HG02623 (cell line): ENCODE data around the gene PLCH2.

ENCODE experiments used
- ATAC-seq: cut with Tn5 transposase; IDR thresholded peaks from one replicate; pipeline ENCODE4 v1.9.1; 2021; ENCODE audit warnings: moderate library complexity; ENCODE audit not compliant: unreplicated experiment

Gene PLCH2, protein sequence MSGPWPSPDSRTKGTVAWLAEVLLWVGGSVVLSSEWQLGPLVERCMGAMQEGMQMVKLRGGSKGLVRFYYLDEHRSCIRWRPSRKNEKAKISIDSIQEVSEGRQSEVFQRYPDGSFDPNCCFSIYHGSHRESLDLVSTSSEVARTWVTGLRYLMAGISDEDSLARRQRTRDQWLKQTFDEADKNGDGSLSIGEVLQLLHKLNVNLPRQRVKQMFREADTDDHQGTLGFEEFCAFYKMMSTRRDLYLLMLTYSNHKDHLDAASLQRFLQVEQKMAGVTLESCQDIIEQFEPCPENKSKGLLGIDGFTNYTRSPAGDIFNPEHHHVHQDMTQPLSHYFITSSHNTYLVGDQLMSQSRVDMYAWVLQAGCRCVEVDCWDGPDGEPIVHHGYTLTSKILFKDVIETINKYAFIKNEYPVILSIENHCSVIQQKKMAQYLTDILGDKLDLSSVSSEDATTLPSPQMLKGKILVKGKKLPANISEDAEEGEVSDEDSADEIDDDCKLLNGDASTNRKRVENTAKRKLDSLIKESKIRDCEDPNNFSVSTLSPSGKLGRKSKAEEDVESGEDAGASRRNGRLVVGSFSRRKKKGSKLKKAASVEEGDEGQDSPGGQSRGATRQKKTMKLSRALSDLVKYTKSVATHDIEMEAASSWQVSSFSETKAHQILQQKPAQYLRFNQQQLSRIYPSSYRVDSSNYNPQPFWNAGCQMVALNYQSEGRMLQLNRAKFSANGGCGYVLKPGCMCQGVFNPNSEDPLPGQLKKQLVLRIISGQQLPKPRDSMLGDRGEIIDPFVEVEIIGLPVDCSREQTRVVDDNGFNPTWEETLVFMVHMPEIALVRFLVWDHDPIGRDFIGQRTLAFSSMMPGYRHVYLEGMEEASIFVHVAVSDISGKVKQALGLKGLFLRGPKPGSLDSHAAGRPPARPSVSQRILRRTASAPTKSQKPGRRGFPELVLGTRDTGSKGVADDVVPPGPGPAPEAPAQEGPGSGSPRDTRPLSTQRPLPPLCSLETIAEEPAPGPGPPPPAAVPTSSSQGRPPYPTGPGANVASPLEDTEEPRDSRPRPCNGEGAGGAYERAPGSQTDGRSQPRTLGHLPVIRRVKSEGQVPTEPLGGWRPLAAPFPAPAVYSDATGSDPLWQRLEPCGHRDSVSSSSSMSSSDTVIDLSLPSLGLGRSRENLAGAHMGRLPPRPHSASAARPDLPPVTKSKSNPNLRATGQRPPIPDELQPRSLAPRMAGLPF (N-terminal part only)

DNA sequence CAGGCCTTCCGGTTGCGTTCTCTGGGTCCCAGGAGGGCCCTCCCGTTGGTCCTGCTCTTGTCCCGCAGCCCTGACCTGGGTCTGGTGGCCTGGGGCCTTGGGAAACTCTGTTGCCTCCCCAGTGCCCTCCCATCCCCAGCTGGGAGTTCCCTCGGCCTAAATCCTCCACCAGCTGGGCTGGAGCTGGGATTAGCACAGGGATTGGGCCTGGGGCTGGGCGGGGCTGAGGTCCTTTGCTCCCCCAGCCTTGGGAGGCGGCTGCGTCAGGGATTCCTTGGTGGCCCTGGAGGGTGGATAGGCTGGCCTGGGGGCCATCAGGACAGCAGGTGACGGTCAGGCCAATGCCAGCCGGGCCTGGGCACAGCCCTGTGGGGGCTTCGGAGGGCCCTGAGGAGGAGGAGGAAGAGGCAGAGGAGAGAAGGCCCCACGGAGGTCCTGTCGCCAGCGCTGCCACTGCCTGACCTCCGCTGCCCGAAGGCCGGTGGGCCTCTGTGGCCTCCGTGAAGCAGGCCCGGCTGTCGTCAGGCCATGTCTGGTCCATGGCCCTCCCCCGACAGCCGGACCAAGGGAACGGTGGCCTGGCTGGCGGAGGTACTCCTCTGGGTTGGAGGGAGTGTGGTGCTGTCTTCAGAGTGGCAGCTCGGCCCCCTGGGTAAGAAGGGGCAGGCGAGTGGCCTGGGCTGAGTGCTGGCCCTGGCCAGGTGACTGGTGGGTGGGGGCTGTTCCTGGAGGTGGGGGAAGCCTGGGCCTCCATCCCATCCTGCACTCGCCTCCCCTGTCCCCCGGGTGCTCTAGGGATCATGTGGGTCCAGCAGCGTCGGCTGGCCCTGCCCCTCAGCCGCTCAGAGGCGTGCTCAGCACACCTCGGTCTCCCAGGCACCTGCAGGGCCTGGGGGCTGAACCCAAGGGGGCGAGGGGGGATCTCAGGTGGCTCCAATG, at the start of gene PLCH2:
Gene PLCH2, plus strand, starts transcription at position 229 of the 939 bp plus-strand sequence. Its CDS starts 300 bp downstream, at position 529.
- ATAC-seq: no peak

DNA sequence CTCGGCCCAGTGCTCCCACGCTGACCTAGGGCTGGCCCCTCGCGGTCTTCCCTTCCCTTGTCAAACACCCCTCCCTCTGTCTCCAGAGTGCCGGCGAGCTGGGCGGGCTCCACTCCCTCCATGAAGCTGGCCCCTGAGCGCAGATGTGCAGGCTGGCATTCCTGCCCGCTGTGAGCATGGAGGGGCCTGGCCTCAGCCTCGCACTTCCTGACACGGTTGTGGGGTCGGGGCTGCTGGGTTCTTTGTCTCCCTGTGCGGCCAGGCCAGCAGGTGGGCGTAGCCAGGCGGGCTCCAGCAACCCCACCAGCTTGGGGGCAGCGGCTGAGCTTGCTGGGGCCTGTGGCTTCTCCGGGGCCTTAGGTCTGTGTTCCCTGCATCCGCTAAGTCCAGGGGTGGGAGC, 49.5 kb upstream of the PLCH2 start:
- no peak for ATAC-seq

DNA sequence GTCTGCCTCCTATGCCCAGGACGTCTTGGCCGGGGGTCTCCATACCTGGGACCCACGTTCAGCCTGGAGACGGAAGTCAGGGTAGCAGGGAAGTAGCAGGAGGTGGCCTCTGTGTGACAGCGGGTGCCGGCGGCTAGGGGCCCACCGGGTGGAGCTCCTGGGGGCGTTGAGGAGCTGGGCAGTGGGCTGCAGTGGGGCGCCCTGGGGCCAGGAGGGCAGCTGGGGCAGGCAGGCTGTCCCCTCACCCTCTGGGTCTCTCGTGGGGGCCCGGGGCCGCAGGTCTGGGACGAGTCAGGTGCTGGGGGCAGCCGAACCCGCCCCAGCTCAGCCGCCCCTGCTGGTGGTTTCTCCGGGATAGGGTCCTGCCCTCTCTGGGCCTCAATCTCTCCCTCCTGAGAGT, 49.0 kb upstream of the PLCH2 start:
- no peak for ATAC-seq

DNA sequence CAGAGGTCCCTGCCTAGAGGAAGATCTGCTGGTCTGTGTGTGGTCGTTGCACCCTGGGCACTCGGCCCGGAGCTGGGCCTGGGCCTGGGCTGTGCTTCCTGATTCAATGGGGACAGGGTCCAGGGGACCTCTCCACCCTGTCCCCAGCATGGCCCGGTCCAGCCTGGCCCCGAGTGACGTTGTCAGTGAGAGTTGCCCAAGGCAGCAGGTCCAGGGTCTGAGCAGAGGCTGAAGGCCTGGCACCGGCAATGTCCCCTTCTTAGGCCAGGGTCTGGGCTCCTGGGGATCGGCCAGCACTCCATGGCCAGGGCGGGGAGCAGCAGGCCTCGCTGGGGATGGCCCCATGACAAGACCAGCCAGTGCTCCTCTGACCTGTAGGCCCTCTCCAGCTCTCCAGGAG, 48.1 kb upstream of the PLCH2 start:
- no peak for ATAC-seq

DNA sequence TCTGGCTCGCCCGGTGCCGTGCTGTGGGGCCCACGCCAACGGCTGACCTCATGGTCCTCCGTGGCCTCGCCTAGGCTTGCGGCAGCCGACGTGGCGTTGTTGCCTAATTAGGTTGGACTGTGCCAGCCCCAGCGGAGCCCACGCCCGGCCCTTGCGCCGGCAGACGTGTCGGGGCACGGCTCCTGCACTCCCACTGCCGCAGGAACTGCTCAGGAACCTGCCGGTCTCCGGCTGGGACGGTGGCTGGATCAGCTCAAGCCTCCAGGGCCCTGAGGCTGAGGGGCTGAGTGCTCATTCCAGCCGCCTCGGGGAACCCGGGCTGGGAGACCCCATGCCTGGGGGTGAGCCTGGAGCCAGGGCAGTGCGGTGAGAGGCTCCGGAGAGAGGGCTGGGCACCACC, 47.6 kb upstream of the PLCH2 start:
- ATAC-seq: no peak

DNA sequence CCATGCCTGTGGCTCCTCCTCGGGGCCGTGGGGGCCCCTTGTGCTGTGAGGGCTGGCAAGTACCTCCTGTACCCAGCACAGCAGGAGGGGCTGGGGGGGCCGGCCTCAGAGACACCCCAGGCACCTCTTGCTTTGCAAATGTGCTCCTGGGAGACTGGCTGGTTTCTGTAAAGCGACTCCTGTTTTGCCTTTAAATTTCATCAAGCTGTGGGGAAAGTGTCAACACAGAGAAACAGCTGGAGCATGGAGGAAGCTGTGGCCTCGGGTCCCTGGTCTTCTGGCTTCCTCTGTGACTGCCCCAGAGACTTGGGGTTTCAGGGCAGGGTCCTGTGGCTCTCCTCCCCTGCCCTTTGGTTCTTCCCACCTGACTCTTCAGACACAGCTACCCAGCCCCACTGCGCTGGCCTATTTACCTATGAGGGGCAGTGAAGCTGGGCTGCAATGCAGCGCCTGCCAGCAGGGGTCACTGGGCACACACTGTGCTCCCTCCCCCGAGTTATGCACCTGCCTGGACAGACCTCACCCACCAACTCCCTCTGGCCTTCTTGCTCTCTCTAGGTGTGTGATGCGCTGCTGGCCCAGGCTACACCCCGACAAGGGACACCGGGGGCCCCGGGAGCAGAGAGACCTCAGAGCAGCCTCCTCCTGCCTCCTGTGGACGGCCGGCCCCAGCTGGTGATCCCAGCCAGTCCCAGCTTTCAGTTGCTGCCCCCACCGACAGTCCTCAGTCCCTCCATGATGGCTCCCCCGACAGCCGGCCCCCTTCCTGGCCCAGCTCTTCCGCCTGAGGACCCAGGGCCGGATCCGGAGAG, 46.1 kb upstream of the PLCH2 start:
- ATAC-seq: no peak

DNA sequence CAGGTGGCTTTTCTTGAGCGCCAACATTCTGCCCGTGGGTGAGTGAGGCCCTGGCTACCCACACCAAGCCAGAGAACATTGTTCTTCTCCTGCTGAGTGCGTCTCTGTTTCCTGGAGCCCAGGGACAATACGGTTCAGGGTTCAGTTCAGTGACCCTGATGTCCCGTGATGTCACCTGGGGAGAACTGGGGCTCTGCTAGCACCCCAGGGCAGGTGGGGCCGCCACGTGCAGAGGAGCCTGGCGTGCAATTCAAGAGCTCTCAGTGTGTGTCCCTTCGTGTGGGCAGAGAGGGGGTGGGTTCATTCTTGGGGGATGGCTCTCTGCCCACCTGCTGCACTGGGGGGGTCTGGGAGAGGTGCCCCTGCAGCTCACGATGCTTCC, 45.5 kb upstream of the PLCH2 start:
- ATAC-seq: no peak

DNA sequence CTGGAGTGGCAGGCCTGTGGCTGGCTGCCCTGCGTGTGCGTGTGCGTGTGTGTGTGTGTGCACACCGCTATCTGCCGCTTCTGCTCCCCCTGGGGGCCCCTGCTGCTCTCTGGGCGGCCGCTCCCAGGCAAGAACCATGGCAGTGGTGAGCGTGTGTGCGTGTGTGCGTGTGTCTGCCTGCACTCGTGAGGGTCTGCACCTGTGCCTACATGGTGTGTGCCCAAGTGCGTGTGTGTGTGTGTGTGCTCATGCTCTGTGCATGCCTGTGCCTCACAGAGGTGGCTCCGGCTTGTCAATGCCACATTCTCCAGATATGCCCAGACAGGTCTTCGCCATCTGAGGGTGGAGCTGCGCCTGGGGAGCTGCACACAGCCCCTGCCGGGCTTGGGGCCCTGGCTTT, 45.0 kb upstream of the PLCH2 start:
- ATAC-seq: no peak

DNA sequence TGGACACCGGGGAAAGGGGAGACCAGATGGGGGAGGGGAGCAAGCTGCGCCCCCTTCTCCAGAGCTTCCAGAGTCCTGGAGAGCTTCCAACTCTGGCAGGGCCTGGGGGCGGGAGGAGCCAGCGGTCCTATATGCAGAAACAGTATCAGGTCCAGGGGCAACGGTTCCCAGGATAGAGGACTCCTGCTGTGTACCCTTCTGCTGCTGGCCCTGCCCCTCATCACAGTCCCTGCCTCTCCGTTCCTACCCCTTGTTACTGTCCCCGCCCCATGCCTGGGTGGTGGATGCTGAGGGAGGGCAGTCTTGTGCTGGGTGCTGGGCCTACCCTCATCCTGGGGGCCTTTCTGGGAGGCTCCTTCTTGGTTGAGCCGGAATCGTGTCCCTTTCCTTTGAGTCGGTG, 44.6 kb upstream of the PLCH2 start:
- no peak for ATAC-seq

DNA sequence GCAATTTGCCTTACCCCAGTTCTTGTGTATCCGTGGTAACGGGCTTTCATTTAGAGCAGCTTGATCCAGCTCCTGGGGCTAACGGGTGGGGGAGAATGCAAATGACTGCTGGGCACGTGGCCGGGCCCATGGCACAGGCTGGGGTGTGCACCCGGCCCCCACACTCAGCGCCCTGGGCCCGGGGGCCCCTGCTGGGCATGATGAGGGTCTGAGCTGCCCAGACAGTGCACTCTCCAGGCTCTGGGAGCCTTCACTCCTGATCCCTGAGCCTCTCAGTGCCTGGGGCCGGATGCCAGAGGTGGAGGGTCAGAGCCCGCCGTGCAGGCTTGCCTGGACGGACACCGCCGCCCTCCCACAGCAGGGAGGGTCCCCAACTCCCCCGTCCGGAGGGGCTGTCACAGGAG, 43.6 kb upstream of the PLCH2 start:
- no peak for ATAC-seq

DNA sequence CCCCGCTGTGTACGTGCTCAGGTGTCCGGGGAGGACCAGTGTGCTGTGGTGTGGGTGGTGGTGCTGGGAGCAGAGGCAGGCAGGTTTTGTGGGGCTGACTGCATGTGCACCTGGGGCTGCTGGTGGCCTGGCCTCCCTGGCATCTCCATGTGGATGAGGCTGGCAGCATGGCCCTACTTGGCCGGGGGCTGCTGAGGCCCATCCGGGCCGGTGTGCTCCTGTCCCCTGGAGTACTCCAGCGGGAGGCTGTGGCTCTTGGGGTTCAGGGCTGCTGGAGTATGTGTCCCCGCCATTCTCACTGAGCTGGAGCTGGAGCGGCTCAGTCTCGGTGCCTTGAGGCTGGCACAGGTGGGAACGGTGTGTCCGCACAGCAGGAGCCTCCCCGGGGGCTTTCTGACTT, 42.9 kb upstream of the PLCH2 start:
- ATAC-seq: no peak

DNA sequence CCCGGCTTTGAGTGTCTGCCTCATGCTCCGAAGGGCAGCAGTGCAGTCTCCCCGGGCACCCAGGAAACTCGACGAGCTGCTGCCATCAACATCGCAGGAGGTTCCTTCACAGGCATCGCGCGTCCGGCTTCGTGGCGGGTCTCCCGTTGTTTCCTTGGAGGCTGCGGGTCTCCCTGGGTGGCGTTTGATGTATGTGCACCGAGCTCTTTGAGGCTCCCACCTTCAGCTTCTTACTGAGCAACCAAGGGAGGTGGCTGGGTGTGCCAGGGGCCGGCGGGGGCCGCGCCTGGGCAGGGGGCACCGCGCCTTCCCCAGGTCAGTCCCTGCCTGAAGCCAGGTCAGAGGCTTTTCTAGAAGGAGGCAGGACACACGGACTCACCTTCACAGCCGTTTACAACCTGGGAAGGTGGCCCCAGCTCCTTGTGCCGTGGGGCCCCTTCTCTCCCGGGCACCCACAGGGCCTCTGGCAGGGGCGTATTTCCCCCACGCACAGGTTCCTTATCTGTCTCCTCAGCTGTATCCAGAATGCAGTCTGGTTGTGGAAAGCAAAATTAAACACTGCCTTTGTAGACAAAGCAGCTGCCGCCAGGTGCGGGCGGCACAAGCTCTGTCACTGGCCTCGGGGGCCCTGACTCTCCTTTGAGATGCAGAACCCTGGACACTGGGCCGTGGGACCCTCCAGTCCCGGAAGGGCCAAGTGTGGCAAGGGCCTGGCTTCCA, 42.0 kb upstream of the PLCH2 start:
- no peak for ATAC-seq

DNA sequence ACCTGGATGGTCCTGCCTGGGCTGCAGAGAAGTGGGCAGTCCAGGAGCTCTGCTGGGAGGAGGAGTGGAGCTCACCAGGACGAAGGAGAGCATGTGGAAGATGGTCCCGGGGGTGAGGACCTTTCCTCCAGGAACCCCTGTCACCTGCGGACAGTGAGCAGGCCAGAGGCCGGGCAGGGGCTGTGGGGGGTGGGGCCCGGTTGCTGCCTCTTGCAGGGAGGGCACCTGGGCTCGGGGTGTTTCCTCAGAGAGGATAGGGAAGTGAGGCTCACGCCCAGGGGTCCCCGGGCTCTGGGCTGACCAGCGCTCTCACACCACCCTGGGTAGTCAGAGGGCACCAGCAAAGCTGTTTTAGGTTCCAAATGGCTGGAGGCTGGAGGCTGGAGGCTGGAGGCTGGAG, 41.0 kb upstream of the PLCH2 start:
- ATAC-seq: no peak

DNA sequence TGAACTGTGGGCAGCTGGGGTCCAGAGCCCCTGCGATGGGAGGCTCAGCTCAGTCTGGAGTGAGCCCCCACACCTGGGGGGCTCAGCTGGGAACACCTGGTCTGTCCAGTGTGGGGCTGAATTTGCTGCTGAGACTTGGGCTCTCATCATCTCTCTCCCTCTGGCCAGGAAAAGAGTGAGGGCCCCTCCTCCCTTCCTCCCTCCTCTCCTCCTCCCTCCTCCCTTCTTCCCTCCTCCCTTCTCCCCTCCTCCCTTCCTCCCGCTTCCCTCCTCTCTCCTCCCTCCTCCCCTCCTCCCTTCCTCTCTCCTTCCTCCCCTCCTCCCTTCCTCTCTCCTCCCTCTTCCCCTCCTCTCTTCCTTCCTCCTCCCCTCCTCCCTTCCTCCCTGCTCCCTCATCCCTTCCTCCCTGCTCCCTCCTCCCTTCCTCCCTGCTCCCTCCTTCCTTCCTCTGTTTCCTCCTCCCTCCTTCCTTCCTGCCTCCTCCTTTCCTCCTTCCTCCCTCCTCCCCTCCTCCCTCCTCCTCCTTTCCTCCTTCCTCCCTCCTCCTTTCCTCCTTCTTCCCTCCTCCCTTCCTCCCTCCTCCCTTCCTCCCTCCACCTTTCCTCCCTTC, 40.2 kb upstream of the PLCH2 start:
- no peak for ATAC-seq

DNA sequence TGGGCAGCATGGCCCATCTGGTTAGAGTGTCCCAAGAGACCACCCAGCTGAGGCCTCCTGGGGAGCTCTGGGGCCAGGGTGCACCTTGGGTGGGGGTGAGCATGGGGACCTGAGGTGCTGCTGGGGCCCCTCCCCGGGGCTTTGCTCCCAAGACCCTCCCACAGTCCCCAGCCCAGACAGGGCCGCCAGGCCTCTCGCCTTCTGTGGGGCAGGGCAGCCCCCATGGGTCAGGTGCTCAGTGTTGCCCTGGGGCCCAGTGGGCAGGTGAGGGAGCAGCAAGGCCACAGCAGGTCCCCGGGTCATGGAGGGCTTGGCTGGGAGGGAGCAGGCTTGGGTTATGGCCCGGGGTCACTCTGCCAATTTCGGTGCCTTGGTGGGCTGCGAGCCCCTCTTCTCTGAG, 39.2 kb upstream of the PLCH2 start:
- no peak for ATAC-seq

DNA sequence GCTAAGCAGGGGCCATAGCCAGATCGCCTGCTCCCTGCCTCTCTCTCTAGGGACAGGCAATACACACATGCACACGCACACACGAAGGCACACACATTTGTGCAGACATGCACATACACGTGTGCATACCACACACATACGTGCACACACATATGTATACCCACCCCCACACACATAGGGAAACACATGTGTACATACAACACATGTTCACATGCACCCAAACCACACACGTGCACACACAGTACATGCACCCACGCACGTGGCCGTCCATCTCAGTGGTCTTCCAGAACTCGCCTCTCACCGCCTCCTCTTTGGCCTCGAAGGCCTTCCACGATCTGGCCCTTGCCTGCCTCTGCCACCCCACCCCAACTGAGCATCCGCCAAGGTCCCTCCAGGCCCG, 38.5 kb upstream of the PLCH2 start:
- ATAC-seq: no peak

DNA sequence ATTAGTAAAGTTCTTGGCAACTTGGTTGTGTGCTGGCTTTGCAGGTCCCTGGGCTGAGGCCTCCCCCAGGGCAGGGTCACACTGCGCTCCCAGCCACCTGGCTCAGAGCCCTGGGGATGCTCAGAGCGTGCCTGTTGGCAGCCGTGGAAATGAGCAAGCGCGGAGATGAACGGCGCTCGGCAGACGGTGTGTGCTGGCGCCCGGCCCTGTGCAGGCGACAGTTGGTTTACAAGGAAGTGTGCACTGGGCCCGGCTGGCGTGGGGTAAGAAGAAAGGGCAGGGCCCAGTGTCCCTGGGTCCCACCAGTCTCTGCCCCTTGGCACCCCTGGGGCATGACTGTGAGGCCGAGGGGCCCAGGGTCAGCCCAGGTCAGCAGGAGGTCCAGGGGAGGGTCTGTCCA, 38.1 kb upstream of the PLCH2 start:
- ATAC-seq: no peak

DNA sequence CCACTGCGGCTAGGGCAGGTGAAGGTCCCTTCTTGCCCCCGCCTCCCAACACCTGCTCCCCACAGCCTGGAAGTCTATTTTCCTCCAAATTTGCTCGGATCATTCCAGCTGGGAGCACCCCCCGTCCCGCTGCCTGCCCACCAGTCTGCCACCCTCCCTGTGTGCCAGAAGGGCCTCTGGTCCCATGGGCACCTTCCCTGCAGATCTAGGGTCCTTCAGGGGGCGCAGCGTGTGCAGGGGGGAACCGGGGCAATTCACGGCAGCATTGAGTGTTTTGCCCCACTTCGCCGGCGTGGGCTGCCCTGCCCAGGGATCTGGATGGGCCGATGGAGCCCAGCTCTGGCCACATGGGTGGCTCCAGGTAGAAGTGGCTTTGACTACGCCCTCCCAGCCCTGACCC, 37.4 kb upstream of the PLCH2 start:
- ATAC-seq: no peak

DNA sequence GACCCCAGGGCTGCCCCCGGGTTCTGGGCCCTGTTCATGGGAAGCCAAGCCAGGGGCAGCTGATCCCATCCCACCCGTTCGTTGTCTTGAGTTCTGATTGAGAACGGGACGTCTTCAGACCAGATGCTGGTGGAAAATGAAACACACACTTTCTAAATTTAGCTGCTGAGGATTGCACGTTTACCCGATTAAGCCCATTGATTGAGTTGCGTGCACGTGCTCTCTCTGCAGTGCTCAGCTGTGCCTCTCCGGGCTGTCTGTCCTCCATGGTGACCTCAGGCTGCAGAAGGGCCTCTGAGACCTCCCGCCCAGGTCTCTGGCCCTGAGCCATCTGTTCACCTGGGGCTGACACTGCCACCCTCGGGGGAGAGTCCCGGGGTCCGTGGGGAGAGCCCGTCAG, 36.7 kb upstream of the PLCH2 start:
- ATAC-seq: no peak
